Measurements from ENCODE around the gene NCOA3. TPM values are rescaled to one million over a fixed set of nuclear protein-coding genes. Genes with fewer than 3 reads are reported as not detected.

The NCOA3 gene
- total RNA-seq, 2 experiments from 2014 or later, result 66.2 to 73.7 TPM

DNA sequence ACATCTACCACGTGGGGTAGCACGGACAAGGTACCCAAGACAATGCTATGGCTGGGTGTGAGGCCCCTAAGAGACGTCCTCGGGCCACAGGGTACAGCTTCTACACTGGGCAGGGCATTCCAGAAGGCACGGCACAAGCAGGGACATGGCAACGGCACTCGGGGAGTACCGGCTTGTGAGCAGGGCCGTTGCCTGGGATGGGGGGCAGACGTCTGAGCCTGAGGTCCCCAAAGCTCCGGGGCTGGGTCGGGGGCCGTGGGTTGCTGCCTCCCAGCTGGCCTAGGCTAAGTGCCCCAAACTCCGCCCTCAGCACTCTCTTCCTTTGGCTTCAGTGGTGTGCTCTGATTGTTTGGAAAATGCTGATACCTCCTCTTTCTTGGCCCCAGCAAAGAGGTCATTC lies 173.0 kb downstream of the NCOA3 start:
- H3K27me3 Mint-ChIP-seq, result no peaks in the 10 kb centered on the region
- ChIA-PET POLR2A (no interaction called here), CTCF (interaction anchor here (1.9 kb wide), 1 partner anchor 11 kb away, joined by 5 read pairs; no protein-coding TSS in a partner anchor)
- TF ChIP-seq, protein P1, sequence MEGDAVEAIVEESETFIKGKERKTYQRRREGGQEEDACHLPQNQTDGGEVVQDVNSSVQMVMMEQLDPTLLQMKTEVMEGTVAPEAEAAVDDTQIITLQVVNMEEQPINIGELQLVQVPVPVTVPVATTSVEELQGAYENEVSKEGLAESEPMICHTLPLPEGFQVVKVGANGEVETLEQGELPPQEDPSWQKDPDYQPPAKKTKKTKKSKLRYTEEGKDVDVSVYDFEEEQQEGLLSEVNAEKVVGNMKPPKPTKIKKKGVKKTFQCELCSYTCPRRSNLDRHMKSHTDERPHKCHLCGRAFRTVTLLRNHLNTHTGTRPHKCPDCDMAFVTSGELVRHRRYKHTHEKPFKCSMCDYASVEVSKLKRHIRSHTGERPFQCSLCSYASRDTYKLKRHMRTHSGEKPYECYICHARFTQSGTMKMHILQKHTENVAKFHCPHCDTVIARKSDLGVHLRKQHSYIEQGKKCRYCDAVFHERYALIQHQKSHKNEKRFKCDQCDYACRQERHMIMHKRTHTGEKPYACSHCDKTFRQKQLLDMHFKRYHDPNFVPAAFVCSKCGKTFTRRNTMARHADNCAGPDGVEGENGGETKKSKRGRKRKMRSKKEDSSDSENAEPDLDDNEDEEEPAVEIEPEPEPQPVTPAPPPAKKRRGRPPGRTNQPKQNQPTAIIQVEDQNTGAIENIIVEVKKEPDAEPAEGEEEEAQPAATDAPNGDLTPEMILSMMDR (IDR thresholded peaks at IDR 0.05), result no peak
- no peak for ATAC-seq
- no peak overlapping the region for H3K27ac Mint-ChIP-seq
- DNase-seq, result no peak
- no peak overlapping the region for H3K4me3 Mint-ChIP-seq
- H3K36me3 Mint-ChIP-seq (ENCODE audit: low read depth), result no peaks in the 10 kb centered on the region
- H3K9me3 Mint-ChIP-seq, result no peaks in the 10 kb centered on the region
- intact Hi-C loops (cut with micrococcal nuclease), result loop anchor here (5.0 kb wide), 1 partner anchor 948 kb away; no protein-coding TSS in a partner anchor
- no peaks in the 10 kb centered on the region for H3K4me1 Mint-ChIP-seq (ENCODE audit: low read depth)

DNA sequence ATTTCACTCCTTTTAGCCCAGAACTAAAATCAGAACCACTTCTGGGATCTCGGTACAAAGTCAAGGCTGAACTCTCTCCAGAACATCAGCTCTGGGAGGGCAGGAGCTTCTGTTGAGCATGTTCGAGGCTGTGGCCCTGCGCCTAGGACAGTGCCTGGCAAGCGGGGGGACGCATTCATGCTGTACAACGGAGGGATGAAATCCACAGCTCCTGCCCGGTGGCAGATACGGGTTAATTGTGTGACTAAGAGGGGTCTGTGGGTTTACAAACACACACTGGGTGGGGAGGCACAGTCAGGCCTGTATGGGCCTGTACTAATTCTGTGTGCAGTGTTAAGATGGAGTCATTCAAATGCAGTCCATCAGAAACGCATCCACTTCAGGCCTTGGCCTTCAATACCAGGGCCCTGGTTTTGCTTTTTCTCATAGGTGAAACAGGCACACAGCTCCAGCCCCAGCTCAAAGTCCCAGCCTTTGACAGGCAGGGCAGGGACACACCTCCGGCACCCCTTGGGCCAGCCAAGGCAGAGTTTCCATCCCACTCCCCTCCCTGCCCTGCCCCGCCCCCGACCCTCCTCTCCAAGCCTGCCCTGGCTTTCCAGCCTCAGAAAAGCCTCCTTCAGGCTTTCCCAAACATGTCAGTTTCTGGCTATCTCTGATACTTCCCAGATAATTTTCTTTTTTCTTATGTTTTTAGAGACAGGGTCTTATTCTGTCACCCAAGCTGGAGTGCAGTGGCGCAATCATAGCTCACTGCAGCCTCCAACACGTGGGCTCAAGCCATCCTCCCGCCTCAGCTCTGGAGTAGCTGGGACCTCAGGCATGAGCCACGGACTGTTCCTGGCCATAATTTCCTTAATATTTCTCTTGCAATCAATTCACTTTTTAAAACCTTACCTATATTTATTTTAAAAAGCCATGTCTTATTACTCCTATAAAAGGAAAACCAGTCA lies 173.8 kb downstream of the NCOA3 start:
- intact Hi-C loops (cut with micrococcal nuclease), result loop anchor here (5.0 kb wide), 1 partner anchor 947 kb away; no protein-coding TSS in a partner anchor
- H3K36me3 Mint-ChIP-seq (ENCODE audit: low read depth), result no peaks in the 10 kb centered on the region
- POLR2A ChIA-PET, result no interaction called here
- no peak overlapping the region for H3K27ac Mint-ChIP-seq
- ATAC-seq (no peak), DNase-seq (no peak)
- no peaks in the 10 kb centered on the region for H3K9me3 Mint-ChIP-seq
- CTCF ChIA-PET, result interaction anchor here (1.9 to 3.7 kb wide), 2 partner anchors 11 to 946 kb away, joined by 5 to 31 read pairs; no protein-coding TSS in a partner anchor
- H3K27me3 Mint-ChIP-seq, result no peaks in the 10 kb centered on the region
- TF ChIP-seq, protein P1 (IDR thresholded peaks at IDR 0.05), result no peak
- no peak overlapping the region for H3K4me3 Mint-ChIP-seq
- no peaks in the 10 kb centered on the region for H3K4me1 Mint-ChIP-seq (ENCODE audit: low read depth)

DNA sequence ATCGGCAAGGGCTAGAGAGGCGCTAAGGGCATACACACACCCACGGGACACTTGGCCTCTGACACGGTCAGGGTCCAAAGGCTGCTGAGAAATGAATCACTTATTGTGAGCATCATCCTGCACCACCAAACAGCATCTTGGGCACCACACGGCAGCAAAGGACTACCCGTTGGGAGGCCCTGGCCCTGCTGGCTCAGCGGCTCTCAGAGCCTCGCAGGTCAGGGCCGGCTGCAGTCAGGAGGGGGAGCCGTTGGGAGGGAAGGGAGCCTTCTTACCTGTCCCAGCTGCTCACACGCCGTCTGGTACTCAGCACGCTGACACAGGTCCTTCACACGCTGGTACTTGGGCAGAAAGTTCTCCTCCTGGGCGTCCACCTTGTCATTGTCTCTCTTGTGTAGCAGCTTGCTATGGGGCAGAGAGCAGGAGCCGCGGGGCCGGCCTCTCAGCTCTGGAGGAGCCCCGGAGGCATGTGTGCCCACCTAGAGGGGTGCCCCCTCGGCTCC lies 174.6 kb downstream of the NCOA3 start:
- Mint-ChIP-seq H3K9me3 (no peaks in the 10 kb centered on the region), H3K4me3 (no peak overlapping the region), H3K27me3 (no peaks in the 10 kb centered on the region), H3K36me3 (ENCODE audit: low read depth) (no peaks in the 10 kb centered on the region), H3K4me1 (ENCODE audit: low read depth) (no peaks in the 10 kb centered on the region), H3K27ac (no peak overlapping the region)
- DNase-seq, result no peak
- ATAC-seq, result no peak
- intact Hi-C loops (cut with micrococcal nuclease), result loop anchor here (5.0 kb wide), 1 partner anchor 946 kb away; no protein-coding TSS in a partner anchor
- TF ChIP-seq, protein P1 (IDR thresholded peaks at IDR 0.05), result no peak
- ChIA-PET POLR2A (no interaction called here), CTCF (interaction anchor here (1.6 to 3.7 kb wide), 2 partner anchors 12 to 945 kb away, joined by 8 to 31 read pairs; no protein-coding TSS in a partner anchor)

DNA sequence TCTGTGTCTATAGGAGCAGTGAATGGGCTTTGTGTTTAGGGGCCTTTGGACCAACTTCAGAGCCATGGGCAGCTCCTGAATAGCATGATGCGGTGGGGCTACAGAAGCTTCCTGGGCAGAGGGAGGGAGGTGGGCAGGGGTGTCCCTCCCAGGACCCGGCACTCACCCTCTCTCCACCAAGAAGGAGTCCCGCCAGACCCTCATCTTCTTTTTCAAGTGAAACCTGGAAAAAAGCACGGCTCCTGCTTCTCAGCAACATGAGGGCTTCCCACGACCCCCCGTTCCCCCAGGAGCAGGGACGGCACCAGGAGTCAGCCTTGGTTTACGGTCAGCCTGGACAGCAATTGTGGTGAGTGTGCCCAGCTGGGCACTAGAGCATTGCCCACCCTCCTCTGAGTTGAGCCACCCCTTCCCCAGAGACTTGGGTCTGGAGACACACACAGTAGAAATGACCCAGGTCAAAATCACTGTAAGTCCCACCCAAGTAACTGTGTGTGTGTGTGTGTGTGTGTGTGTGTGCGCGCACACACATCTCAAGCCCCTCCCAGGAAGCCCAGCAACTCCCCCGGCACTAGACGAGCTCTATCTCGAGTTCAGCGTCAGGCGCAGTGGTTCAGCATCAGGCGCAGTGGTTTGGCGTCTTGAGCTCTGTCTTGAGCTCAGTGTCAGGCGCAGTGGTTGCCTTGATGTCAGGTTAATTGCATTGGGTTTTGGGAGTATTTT lies 175.4 kb downstream of the NCOA3 start:
- H3K36me3 Mint-ChIP-seq (ENCODE audit: low read depth), result no peaks in the 10 kb centered on the region
- DNase-seq, result peak; percentile 11
- H3K27ac Mint-ChIP-seq, result no peak overlapping the region
- H3K27me3 Mint-ChIP-seq, result no peaks in the 10 kb centered on the region
- ChIA-PET CTCF (interaction anchor here (0.7 to 3.7 kb wide), 14 partner anchors 9 to 944 kb away, joined by 3 to 31 read pairs (median 4); no protein-coding TSS in a partner anchor), POLR2A (interaction anchor here (0.6 to 1.8 kb wide), 2 partner anchors 895 to 944 kb away, joined by 3 to 4 read pairs; no protein-coding TSS in a partner anchor)
- peak; percentile 25 for ATAC-seq
- intact Hi-C loops (cut with micrococcal nuclease), result loop anchor here (5.0 kb wide), 1 partner anchor 945 kb away; no protein-coding TSS in a partner anchor
- H3K4me1 Mint-ChIP-seq (ENCODE audit: low read depth), result no peaks in the 10 kb centered on the region
- TF ChIP-seq, protein P1 (IDR thresholded peaks at IDR 0.05), result no peak
- H3K4me3 Mint-ChIP-seq, result no peak overlapping the region
- no peaks in the 10 kb centered on the region for H3K9me3 Mint-ChIP-seq

All from activated CD8-positive, alpha-beta T cell treated with anti-CD3 and anti-CD28 coated beads for 36 hours (primary cell).